Measurements from ENCODE around the gene PCDH1. TPM values are rescaled to one million over a fixed set of nuclear protein-coding genes. Genes with fewer than 3 reads are reported as not detected.

Gene PCDH1
- total RNA-seq, 1 experiment from 2014 or later: 146 TPM

GRCh38 chr5:141811287-141812155 is 66.7 kb downstream of the PCDH1 start:
- Mint-ChIP-seq H3K9me3 (ENCODE audit: low read depth, unreplicated experiment) (no peaks in the 10 kb centered on the region), H3K4me1 (ENCODE audit: low read depth, unreplicated experiment) (no peaks in the 10 kb centered on the region), H3K36me3 (ENCODE audit: insufficient read depth, unreplicated experiment) (no peaks in the 10 kb centered on the region), H3K4me3 (ENCODE audit: low read depth, unreplicated experiment) (no peak overlapping the region), H3K27me3 (ENCODE audit: unreplicated experiment) (peaks cover 40% of the 10 kb centered on the region), H3K27ac (ENCODE audit: unreplicated experiment) (no peak overlapping the region)
- TF ChIP-seq CTCF (IDR thresholded peaks at IDR 0.05; ENCODE audit: unreplicated experiment): peak; percentile 70
- CTCF ChIA-PET: interaction anchor here (0.6 to 1.4 kb wide), 6 partner anchors 8 to 193 kb away, joined by 3 to 11 read pairs (median 4); partner anchors contain the start of gene DIAPH1
- BruUV-seq (replicated peaks): no TSS peak
- peak; percentile 23 for DNase-seq
- intact Hi-C loops (cut with micrococcal nuclease; ENCODE audit: unreplicated experiment): loop anchor here (2.0 to 5.0 kb wide), 2 partner anchors 53 to 66 kb away; partner anchors contain the start of gene PCDH1

- no peak for TF ChIP-seq CTCF (IDR thresholded peaks at IDR 0.05; ENCODE audit: unreplicated experiment)
- CTCF ChIA-PET: interaction anchor here (1.4 kb wide), 1 partner anchor 9 kb away, joined by 3 read pairs; no protein-coding TSS in a partner anchor
- no peak for DNase-seq
- no peaks in the 10 kb centered on the region for H3K9me3 Mint-ChIP-seq (ENCODE audit: low read depth, unreplicated experiment)
- H3K27ac Mint-ChIP-seq (ENCODE audit: unreplicated experiment): no peak overlapping the region
- intact Hi-C loops (cut with micrococcal nuclease; ENCODE audit: unreplicated experiment): loop anchor here (5.0 kb wide), 1 partner anchor 67 kb away; the partner anchor contains the start of gene PCDH1
- no peaks in the 10 kb centered on the region for H3K36me3 Mint-ChIP-seq (ENCODE audit: insufficient read depth, unreplicated experiment)
- no TSS peak for BruUV-seq (replicated peaks)
- peaks cover 48% of the 10 kb centered on the region for H3K27me3 Mint-ChIP-seq (ENCODE audit: unreplicated experiment)
- no peak overlapping the region for H3K4me3 Mint-ChIP-seq (ENCODE audit: low read depth, unreplicated experiment)
- no peaks in the 10 kb centered on the region for H3K4me1 Mint-ChIP-seq (ENCODE audit: low read depth, unreplicated experiment)
These were observed 67.5 kb downstream of the PCDH1 start for GRCh38 chr5:141810702-141811101.

- Mint-ChIP-seq H3K36me3 (ENCODE audit: insufficient read depth, unreplicated experiment) (no peaks in the 10 kb centered on the region), H3K27ac (ENCODE audit: unreplicated experiment) (no peak overlapping the region), H3K4me1 (ENCODE audit: low read depth, unreplicated experiment) (no peaks in the 10 kb centered on the region), H3K4me3 (ENCODE audit: low read depth, unreplicated experiment) (no peak overlapping the region), H3K9me3 (ENCODE audit: low read depth, unreplicated experiment) (no peaks in the 10 kb centered on the region), H3K27me3 (ENCODE audit: unreplicated experiment) (peaks cover 59% of the 10 kb centered on the region)
- CTCF ChIA-PET: no interaction called here
- DNase-seq: no peak
- intact Hi-C loops (cut with micrococcal nuclease; ENCODE audit: unreplicated experiment): loop anchor here (5.0 kb wide), 1 partner anchor 68 kb away; the partner anchor contains the start of gene PCDH1
- BruUV-seq (replicated peaks): no TSS peak
- TF ChIP-seq CTCF (IDR thresholded peaks at IDR 0.05; ENCODE audit: unreplicated experiment): no peak
These were observed 68.7 kb downstream of the PCDH1 start for GRCh38 chr5:141809380-141810096.

GRCh38 chr5:141808857-141809256 is 69.4 kb downstream of the PCDH1 start:
- Mint-ChIP-seq H3K4me1 (ENCODE audit: low read depth, unreplicated experiment) (no peaks in the 10 kb centered on the region), H3K36me3 (ENCODE audit: insufficient read depth, unreplicated experiment) (no peaks in the 10 kb centered on the region), H3K9me3 (ENCODE audit: low read depth, unreplicated experiment) (no peaks in the 10 kb centered on the region), H3K27ac (ENCODE audit: unreplicated experiment) (no peak overlapping the region), H3K27me3 (ENCODE audit: unreplicated experiment) (peaks cover 66% of the 10 kb centered on the region), H3K4me3 (ENCODE audit: low read depth, unreplicated experiment) (no peak overlapping the region)
- no peak for DNase-seq
- CTCF ChIA-PET: interaction anchor here (0.7 kb wide), 1 partner anchor 69 kb away, joined by 3 read pairs; the partner anchor contains the start of gene PCDH1
- no peak for TF ChIP-seq CTCF (IDR thresholded peaks at IDR 0.05; ENCODE audit: unreplicated experiment)
- intact Hi-C loops (cut with micrococcal nuclease; ENCODE audit: unreplicated experiment): no loop called here
- BruUV-seq (replicated peaks): no TSS peak

Data from Calu3 (cell line).